OCI-LY7 (cell line): ENCODE results near the gene COL1A2.

Source experiments
- CTCF ChIP-seq: fragments of 200-600 bp; sonication (generic); conservative IDR thresholded peaks from 2 replicates; pipeline ENCODE4 v1.5.1; 2014; ENCODE audit warnings: mild to moderate bottlenecking, antibody characterized with exemption, low read length, moderate library complexity, mixed read lengths
- EZH2phosphoT487 ChIP-seq: fragments of 200-600 bp; sonication (generic); IDR thresholded peaks from 2 replicates; pipeline ENCODE4 v1.6.1; 2018; ENCODE audit warnings: low read depth, borderline replicate concordance, mild to moderate bottlenecking, mixed run types, antibody characterized with exemption, low read length, moderate library complexity, mixed read lengths

DNA sequence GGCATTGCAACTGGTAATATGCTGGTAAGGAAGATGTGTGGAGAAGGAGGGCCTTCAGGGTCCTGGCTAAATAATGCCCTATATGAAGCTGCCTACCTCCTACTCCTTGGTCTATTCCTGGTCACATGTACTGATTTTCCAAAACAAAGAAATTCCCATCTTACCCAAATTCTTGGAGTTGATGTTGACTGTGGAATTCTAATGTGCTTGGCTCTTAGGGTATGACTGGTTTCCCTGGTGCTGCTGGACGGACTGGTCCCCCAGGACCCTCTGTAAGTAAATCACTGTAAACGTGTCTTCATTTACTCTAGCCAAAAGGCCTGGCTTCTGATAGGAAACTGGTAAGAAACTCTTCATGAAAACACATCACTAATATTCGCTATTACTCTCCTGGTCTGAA is 27.0 kb downstream of the COL1A2 start:
- TF ChIP-seq CTCF (no peak), EZH2phosphoT487 (no peak)
